ENCODE results near the gene IL18R1.

The IL18R1 gene

GRCh38 chr2:102423368-102423767, 67.8 kb downstream of the IL18R1 start:
- in situ Hi-C loops (cut with MboI; ENCODE audit: low sequenced_read_pairs, unreplicated experiment) = no loop called here
- no peak for DNase-seq (ENCODE audit: low spot score)
- no peak for TF ChIP-seq CTCF (IDR thresholded peaks at IDR 0.05; ENCODE audit: borderline replicate concordance, control extremely low read depth, extremely low read depth, insufficient read depth, missing control alignments)

- no peak for DNase-seq (ENCODE audit: low spot score)
- in situ Hi-C loops (cut with MboI; ENCODE audit: low sequenced_read_pairs, unreplicated experiment) = no loop called here
- TF ChIP-seq CTCF (IDR thresholded peaks at IDR 0.05; ENCODE audit: borderline replicate concordance, control extremely low read depth, extremely low read depth, insufficient read depth, missing control alignments) = no peak
Observed at GRCh38 chr2:102424754-102425153, 69.2 kb downstream of the IL18R1 start.

GRCh38 chr2:102425441-102426132, 70.0 kb downstream of the IL18R1 start:
- in situ Hi-C loops (cut with MboI; ENCODE audit: low sequenced_read_pairs, unreplicated experiment) = no loop called here
- DNase-seq (ENCODE audit: low spot score) = no peak
- no peak for TF ChIP-seq CTCF (IDR thresholded peaks at IDR 0.05; ENCODE audit: borderline replicate concordance, control extremely low read depth, extremely low read depth, insufficient read depth, missing control alignments)

GRCh38 chr2:102427249-102427648, 71.7 kb downstream of the IL18R1 start:
- DNase-seq (ENCODE audit: low spot score) = no peak
- TF ChIP-seq CTCF (IDR thresholded peaks at IDR 0.05; ENCODE audit: borderline replicate concordance, control extremely low read depth, extremely low read depth, insufficient read depth, missing control alignments) = no peak
- in situ Hi-C loops (cut with MboI; ENCODE audit: low sequenced_read_pairs, unreplicated experiment) = no loop called here

- no peak for DNase-seq (ENCODE audit: low spot score)
- TF ChIP-seq CTCF (IDR thresholded peaks at IDR 0.05; ENCODE audit: borderline replicate concordance, control extremely low read depth, extremely low read depth, insufficient read depth, missing control alignments) = no peak
- in situ Hi-C loops (cut with MboI; ENCODE audit: low sequenced_read_pairs, unreplicated experiment) = no loop called here
Observed at GRCh38 chr2:102428573-102428972, 73.0 kb downstream of the IL18R1 start.

GRCh38 chr2:102432386-102432785, 76.8 kb downstream of the IL18R1 start:
- TF ChIP-seq CTCF (IDR thresholded peaks at IDR 0.05; ENCODE audit: borderline replicate concordance, control extremely low read depth, extremely low read depth, insufficient read depth, missing control alignments) = no peak
- in situ Hi-C loops (cut with MboI; ENCODE audit: low sequenced_read_pairs, unreplicated experiment) = loop anchor here (10.0 kb wide), 1 partner anchor 68 kb away; no protein-coding TSS in a partner anchor
- DNase-seq (ENCODE audit: low spot score) = no peak

Measured in GM13976 (cell line).